Nephron progenitor cell (in vitro differentiated cells): ENCODE data around the gene INA.

ENCODE experiments used
- DNase-seq: peaks from one replicate; pipeline ENCODE4 v3.0.0; 2021
- H3K27ac Mint-ChIP-seq: 2 replicates; pipeline ENCODE4 v1.8.0; 2021; ENCODE audit warnings: mild to moderate bottlenecking, moderate library complexity, mixed read lengths
- H3K27me3 Mint-ChIP-seq: 2 replicates; pipeline ENCODE4 v1.8.0; 2021; ENCODE audit warnings: mild to moderate bottlenecking, low read depth, mixed read lengths; ENCODE audit not compliant: poor library complexity
- H3K36me3 Mint-ChIP-seq: 2 replicates; pipeline ENCODE4 v1.8.0; 2021; ENCODE audit warnings: low read depth, mixed read lengths
- H3K4me1 Mint-ChIP-seq: 2 replicates; pipeline ENCODE4 v1.8.0; 2021; ENCODE audit warnings: mixed read lengths
- H3K4me3 Mint-ChIP-seq: 2 replicates; pipeline ENCODE4 v1.8.0; 2021; ENCODE audit warnings: mild to moderate bottlenecking, moderate library complexity, mixed read lengths
- H3K9me3 Mint-ChIP-seq: 2 replicates; pipeline ENCODE4 v1.8.0; 2021; ENCODE audit warnings: mild to moderate bottlenecking, moderate library complexity, mixed read lengths
- CTCF ChIP-seq: fragments of 200-600 bp; sonication (generic); IDR thresholded peaks from 2 replicates; pipeline ENCODE4 v1.5.0; 2021; ENCODE audit warnings: antibody characterized with exemption

The INA gene

GRCh38 chr10:103316087-103316486 lies 39.1 kb downstream of the INA start:
- Mint-ChIP-seq H3K36me3 (peaks cover 61% of the 10 kb centered on the region), H3K27me3 (no peaks in the 10 kb centered on the region), H3K9me3 (no peaks in the 10 kb centered on the region), H3K27ac (no peak overlapping the region), H3K4me3 (no peak overlapping the region), H3K4me1 (no peaks in the 10 kb centered on the region)
- TF ChIP-seq CTCF, result no peak
- no peak for DNase-seq

GRCh38 chr10:103327906-103328305 lies 51.0 kb downstream of the INA start:
- H3K4me3 Mint-ChIP-seq, result no peak overlapping the region

GRCh38 chr10:103333934-103334520 lies 57.1 kb downstream of the INA start:
- no peaks in the 10 kb centered on the region for H3K27me3 Mint-ChIP-seq
- peak; percentile 64 for TF ChIP-seq CTCF
- peaks cover 65% of the 10 kb centered on the region for H3K36me3 Mint-ChIP-seq
- H3K9me3 Mint-ChIP-seq, result no peaks in the 10 kb centered on the region
- no peak overlapping the region for H3K4me3 Mint-ChIP-seq
- H3K4me1 Mint-ChIP-seq, result no peaks in the 10 kb centered on the region
- no peak overlapping the region for H3K27ac Mint-ChIP-seq
- no peak for DNase-seq

More at GRCh38 chr10:103327906-103328305, 51.0 kb downstream of the INA start:
- Mint-ChIP-seq H3K27ac (no peak overlapping the region), H3K9me3 (no peaks in the 10 kb centered on the region), H3K4me1 (no peaks in the 10 kb centered on the region), H3K27me3 (no peaks in the 10 kb centered on the region), H3K36me3 (peaks cover 73% of the 10 kb centered on the region)
- no peak for DNase-seq
- TF ChIP-seq CTCF, result no peak

GRCh38 chr10:103334567-103334966 lies 57.6 kb downstream of the INA start:
- no peak for TF ChIP-seq CTCF
- no peak for DNase-seq
- H3K36me3 Mint-ChIP-seq, result peaks cover 71% of the 10 kb centered on the region
- H3K27ac Mint-ChIP-seq, result no peak overlapping the region
- H3K4me1 Mint-ChIP-seq, result no peaks in the 10 kb centered on the region
- H3K27me3 Mint-ChIP-seq, result no peaks in the 10 kb centered on the region
- no peaks in the 10 kb centered on the region for H3K9me3 Mint-ChIP-seq
- H3K4me3 Mint-ChIP-seq, result no peak overlapping the region

GRCh38 chr10:103336370-103336769 lies 59.4 kb downstream of the INA start:
- no peak for DNase-seq
- no peak for TF ChIP-seq CTCF
- Mint-ChIP-seq H3K27ac (no peak overlapping the region), H3K36me3 (peaks cover 61% of the 10 kb centered on the region), H3K9me3 (no peaks in the 10 kb centered on the region), H3K4me1 (no peaks in the 10 kb centered on the region), H3K4me3 (no peak overlapping the region), H3K27me3 (no peaks in the 10 kb centered on the region)
